Tibial artery (tissue), 4 donors: ENCODE measurements around the gene LPP.

Experiments used
- DNase-seq, 2 donors: peaks; one replicate each; pipeline ENCODE4 v3.0.0-alpha.2; 2019
- H3K27ac ChIP-seq, 2 donors: fragments of 200-600 bp; sonication (generic) in 1 of 2; 1 replicate in 1 of 2; 2 replicates in 1 of 2; pipeline ENCODE4 v1.5.1; 2018 to 2019; ENCODE audit warnings: mild to moderate bottlenecking in 1 of 2
- H3K27me3 ChIP-seq, 2 donors: fragments of 200-600 bp; sonication (generic) in 1 of 2; one replicate each; pipeline versions ENCODE4 v1.5.1 to v1.6.0; 2016 to 2019
- H3K36me3 ChIP-seq, 3 donors: fragments of 200-600 bp; sonication (generic) in 2 of 3; one replicate each; pipeline ENCODE4 v1.5.1; 2016 to 2019; ENCODE audit warnings: mild to moderate bottlenecking in 2 of 3
- H3K4me1 ChIP-seq, 4 donors: fragments of 200-600 bp; sonication (generic) in 2 of 4; 1 replicate in 3 of 4; 2 replicates in 1 of 4; pipeline ENCODE4 v1.5.1; 2016 to 2019
- H3K4me3 ChIP-seq, 2 donors: fragments of 200-600 bp; sonication (generic) in 1 of 2; 1 replicate in 1 of 2; 2 replicates in 1 of 2; pipeline ENCODE4 v1.5.1; 2018 to 2019; ENCODE audit warnings: mild to moderate bottlenecking in 2 of 2
- H3K9me3 ChIP-seq, 3 donors: fragments of 200-600 bp; sonication (generic) in 1 of 3; one replicate each; pipeline ENCODE4 v1.5.1; 2016 to 2019
- intact Hi-C: fragments of 100-400 bp; cut with DNase I; formaldehyde crosslinking; loops from one replicate; pipeline ENCODE4 v1.15.0; 2023; ENCODE audit warnings: low total_unique reads
- TF ChIP-seq, protein P1 (sequence below), 2 experiments: fragments of 200-600 bp in 1 of 2; fragments of 450-650 bp in 1 of 2; IDR thresholded peaks; one replicate each; pipeline ENCODE4 v1.5.1; 2017 to 2019; ENCODE audit warnings: antibody characterized with exemption in 2 of 2, mild to moderate bottlenecking in 1 of 2, moderate library complexity in 1 of 2

Gene LPP

DNA sequence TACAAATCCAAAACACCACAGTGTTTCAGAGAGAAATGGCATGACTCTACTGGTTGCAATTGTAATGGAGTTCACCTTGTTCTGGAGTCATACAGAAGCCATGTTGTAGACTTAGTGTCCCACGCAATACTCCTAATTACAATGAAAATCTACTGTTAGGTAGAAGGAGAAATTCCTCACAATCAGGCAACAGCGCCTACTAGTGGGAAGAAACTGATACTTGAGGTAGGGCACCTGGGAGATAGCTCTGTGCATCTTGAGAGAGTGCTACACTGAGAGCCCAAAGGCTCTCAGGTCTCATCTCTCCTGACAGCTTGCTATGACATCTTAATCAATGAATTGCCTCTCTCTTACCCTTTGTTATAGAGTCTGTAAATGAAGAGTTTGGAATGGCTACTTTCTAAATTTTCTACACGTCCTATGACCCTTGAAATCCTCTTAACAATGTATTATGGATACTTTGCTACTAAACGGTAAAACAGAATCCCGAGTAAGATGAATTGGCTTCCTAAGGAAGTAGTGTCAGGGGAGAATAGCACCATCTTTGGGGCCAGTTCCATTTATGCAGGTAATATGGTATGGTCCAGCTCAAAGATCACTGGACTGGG lies 595.2 kb downstream of the LPP start:
- Histone ChIP-seq H3K4me3 (no peak overlapping the region), H3K4me1 (peaks cover 0 to 61% (median 11%) of the 10 kb centered on the region in 4 donors), H3K9me3 (no peaks in the 10 kb centered on the region), H3K36me3 (no peaks in the 10 kb centered on the region), H3K27me3 (no peaks in the 10 kb centered on the region), H3K27ac (no peak overlapping the region)
- no peak for DNase-seq
- intact Hi-C loops: no loop called here
- TF ChIP-seq, protein P1, sequence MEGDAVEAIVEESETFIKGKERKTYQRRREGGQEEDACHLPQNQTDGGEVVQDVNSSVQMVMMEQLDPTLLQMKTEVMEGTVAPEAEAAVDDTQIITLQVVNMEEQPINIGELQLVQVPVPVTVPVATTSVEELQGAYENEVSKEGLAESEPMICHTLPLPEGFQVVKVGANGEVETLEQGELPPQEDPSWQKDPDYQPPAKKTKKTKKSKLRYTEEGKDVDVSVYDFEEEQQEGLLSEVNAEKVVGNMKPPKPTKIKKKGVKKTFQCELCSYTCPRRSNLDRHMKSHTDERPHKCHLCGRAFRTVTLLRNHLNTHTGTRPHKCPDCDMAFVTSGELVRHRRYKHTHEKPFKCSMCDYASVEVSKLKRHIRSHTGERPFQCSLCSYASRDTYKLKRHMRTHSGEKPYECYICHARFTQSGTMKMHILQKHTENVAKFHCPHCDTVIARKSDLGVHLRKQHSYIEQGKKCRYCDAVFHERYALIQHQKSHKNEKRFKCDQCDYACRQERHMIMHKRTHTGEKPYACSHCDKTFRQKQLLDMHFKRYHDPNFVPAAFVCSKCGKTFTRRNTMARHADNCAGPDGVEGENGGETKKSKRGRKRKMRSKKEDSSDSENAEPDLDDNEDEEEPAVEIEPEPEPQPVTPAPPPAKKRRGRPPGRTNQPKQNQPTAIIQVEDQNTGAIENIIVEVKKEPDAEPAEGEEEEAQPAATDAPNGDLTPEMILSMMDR (IDR thresholded peaks at IDR 0.05): peak in 1 of 2 experiments; percentile 11

DNA sequence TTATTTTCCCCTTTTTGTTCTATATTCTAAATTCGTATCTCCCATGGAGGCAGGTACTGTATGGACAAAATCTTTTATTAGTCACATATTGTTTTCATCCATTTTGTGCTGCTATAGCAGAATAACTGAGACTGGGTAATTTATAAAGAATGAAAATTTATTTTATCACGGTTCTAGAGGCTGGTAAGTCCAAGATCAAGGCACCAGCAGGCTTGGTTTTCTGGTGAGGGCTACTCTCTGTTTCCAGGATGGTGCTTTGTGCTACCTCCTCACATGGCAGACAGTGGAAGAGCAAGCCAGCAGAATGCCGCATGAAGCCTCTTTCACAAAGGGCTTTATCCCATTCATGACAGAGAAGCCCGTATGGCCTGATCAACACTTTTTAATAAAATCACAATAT lies 595.9 kb downstream of the LPP start:
- TF ChIP-seq, protein P1 (IDR thresholded peaks at IDR 0.05): no peak
- intact Hi-C loops: no loop called here
- DNase-seq: no peak
- no peaks in the 10 kb centered on the region for H3K9me3 ChIP-seq
- H3K36me3 ChIP-seq: no peaks in the 10 kb centered on the region
- no peak overlapping the region for H3K27ac ChIP-seq
- peaks cover 0 to 62% (median 11%) of the 10 kb centered on the region in 4 donors for H3K4me1 ChIP-seq
- no peaks in the 10 kb centered on the region for H3K27me3 ChIP-seq
- no peak overlapping the region for H3K4me3 ChIP-seq

DNA sequence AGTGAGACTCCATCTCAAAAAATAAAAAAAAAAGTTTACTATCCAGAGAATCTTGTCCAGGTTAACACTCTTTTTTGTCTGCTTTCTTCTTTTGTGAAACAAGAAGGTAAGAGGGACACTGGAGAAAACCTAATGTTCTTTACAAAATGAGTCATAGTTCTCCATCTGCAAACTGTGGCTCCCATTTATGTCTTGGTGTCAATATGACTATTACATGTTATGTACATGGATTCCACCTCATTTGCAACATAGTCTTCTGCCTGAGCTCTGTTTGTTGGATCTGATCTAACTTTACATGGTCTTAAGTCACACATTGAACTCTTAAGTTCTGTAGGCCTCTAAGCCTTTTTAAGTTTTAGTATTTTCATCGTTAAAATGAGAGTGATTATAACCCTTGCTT lies 596.7 kb downstream of the LPP start:
- peak overlapping the region in 1 of 2 donors; percentile 33 for H3K27ac ChIP-seq
- intact Hi-C loops: no loop called here

DNA sequence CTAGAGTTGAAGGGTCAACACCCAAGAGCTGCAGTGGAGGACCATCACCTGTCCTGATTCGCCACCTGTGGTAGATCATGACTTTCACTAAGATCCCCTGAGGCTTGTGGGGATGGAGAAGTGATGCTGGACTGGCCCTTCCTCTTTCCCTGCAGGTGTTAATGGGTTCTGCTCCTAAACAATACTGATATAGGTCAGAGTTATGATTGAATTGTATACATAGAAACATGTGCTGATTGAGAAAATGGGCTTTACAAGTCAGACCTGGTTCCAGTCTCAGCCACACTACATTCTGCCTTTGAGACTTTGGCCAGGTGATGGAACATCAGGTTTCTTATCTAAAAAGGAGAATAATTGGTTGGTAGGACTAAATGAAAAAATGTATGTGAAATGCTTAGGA lies 598.9 kb downstream of the LPP start:
- no peak overlapping the region for H3K4me3 ChIP-seq
- H3K4me1 ChIP-seq: peaks cover 0 to 74% (median 11%) of the 10 kb centered on the region in 4 donors
- H3K27ac ChIP-seq: no peak overlapping the region
- DNase-seq: no peak
- intact Hi-C loops: no loop called here
- H3K27me3 ChIP-seq: no peaks in the 10 kb centered on the region
- H3K36me3 ChIP-seq: no peaks in the 10 kb centered on the region
- H3K9me3 ChIP-seq: no peaks in the 10 kb centered on the region
- TF ChIP-seq, protein P1 (IDR thresholded peaks at IDR 0.05): no peak

More for the DNA sequence above, 596.7 kb downstream of the LPP start:
- Histone ChIP-seq H3K27me3 (no peaks in the 10 kb centered on the region), H3K36me3 (no peaks in the 10 kb centered on the region), H3K4me1 (peaks cover 0 to 69% (median 11%) of the 10 kb centered on the region in 4 donors), H3K4me3 (no peak overlapping the region), H3K9me3 (no peaks in the 10 kb centered on the region)
- no peak for DNase-seq
- TF ChIP-seq, protein P1 (IDR thresholded peaks at IDR 0.05): no peak

DNA sequence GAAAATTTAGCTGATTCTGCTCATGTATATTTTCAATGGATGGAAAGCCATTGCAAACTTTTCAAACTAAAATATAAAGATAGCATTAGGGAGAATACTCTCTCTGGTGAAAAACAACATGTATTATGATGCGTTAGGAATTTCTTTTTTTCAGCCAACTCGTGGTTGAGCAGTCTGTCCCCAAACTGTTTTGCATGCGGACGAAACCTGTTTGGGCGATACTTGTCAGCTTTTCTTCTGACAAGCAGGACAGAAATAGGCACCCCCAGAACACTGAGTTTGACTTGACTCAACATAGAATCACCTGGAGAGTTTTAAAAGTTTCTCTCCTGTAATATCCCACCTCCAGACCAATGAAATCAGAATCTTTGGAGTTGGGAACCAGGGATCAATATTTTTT lies 600.3 kb downstream of the LPP start:
- intact Hi-C loops: no loop called here
- H3K27me3 ChIP-seq: no peaks in the 10 kb centered on the region
- H3K4me3 ChIP-seq: no peak overlapping the region
- H3K36me3 ChIP-seq: no peaks in the 10 kb centered on the region
- H3K27ac ChIP-seq: no peak overlapping the region
- peaks cover 0 to 81% (median 12%) of the 10 kb centered on the region in 4 donors for H3K4me1 ChIP-seq
- no peaks in the 10 kb centered on the region for H3K9me3 ChIP-seq
- DNase-seq: no peak
- TF ChIP-seq, protein P1 (IDR thresholded peaks at IDR 0.05): no peak
